ENCODE data around the gene SRPK2. TPM values are rescaled to one million over a fixed set of nuclear protein-coding genes. Genes with fewer than 3 reads are reported as not detected.
A peak's percentile ranks its signal among the peaks of the same experiment; 100 is the strongest.

SRPK2 gene
- total and polyA plus RNA-seq, 2 of the 8 experiments (the other 6 are each of a cell fraction or from before 2014, with no cell fraction given), result 10.0 to 47.1 TPM

DNA sequence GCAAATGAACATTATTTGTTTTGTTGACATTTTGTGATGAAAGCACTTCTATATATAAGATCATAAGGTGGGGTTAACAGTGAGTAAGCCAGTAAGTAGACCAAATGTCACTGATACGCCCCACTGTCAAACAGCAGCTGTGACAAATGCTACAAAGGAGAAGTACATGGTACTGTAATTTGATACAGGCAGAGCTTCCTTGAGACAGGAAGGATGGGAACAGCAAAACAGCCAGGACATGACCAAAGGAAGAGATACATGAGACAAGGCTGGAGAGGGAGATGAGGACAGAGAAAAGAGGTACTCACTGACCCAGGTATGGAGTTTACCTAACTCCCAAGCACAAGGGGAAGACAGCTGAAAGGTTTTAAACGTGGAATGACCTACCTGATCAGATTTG lies 127.0 kb downstream of the SRPK2 start:
- Histone ChIP-seq H3K4ac (replicated peaks; ENCODE audit: insufficient read length, low read depth, low read length) (no peak overlapping the region), H3K4me1 (replicated peaks in 1 of 4; ENCODE audit: control insufficient read depth in 3 of 4, insufficient read depth in 4 of 4, low read length in 3 of 4) (peaks cover 0 to 4% (median 1%) of the 10 kb centered on the region in 4 experiments; a peak in 2 of 7 replicates), H2BK120ac (replicated peaks; ENCODE audit: low read depth, low read length) (no peak overlapping the region), H4K5ac (ENCODE audit: insufficient read length, low read depth, low read length) (no peak overlapping the region), H2BK15ac (ENCODE audit: low read length) (no peak overlapping the region), H2BK12ac (ENCODE audit: low read depth, low read length) (no peak overlapping the region), H3K23me2 (ENCODE audit: low read depth, low read length) (no peaks in the 10 kb centered on the region), H3K36me3 (ENCODE audit: control insufficient read depth in 2 of 4, insufficient read depth in 4 of 4, low read length in 3 of 4) (no peaks in the 10 kb centered on the region), H3K9ac (replicated peaks in 1 of 4; ENCODE audit: extremely low read depth in 1 of 4, low read depth in 3 of 4, low read length in 3 of 4) (no peak overlapping the region), H3K9me3 (ENCODE audit: insufficient read depth in 2 of 2, low read depth in 1 of 2, low read length in 1 of 2) (no peaks in the 10 kb centered on the region), H4K20me1 (replicated peaks in 1 of 2; ENCODE audit: control insufficient read depth in 1 of 2, insufficient read depth in 2 of 2, low read length in 2 of 2) (no peaks in the 10 kb centered on the region), H2AFZ (ENCODE audit: low read length) (no peak overlapping the region), H3K14ac (ENCODE audit: insufficient read length) (no peak overlapping the region), H3K4me2 (ENCODE audit: insufficient read depth in 1 of 2, low read depth in 2 of 2, low read length in 2 of 2) (no peak overlapping the region; a peak in 1 of 4 replicates), H3K79me1 (ENCODE audit: low read depth, low read length) (0 out of 2 replicates have a peak, but pooled peaks cover 2% of the 10 kb centered on the region), H3K56ac (replicated peaks; ENCODE audit: insufficient read length, low read depth, low read length) (no peak overlapping the region), H2BK5ac (ENCODE audit: low read depth, low read length) (no peak overlapping the region), H3K18ac (ENCODE audit: extremely low read depth, low read length) (no peak overlapping the region), H4K91ac (replicated peaks; ENCODE audit: insufficient read length, low read length) (no peak overlapping the region), H2AK5ac (ENCODE audit: low read depth, low read length) (0 out of 2 replicates have a peak overlapping the region, but pooled peaks have one; percentile 4), H3K27me3 (replicated peaks in 1 of 4; ENCODE audit: control insufficient read depth in 3 of 4, extremely low read depth in 1 of 4, insufficient read depth in 3 of 4, low read length in 3 of 4) (no peaks in the 10 kb centered on the region), H3K23ac (ENCODE audit: insufficient read length) (no peak overlapping the region), H3K79me2 (ENCODE audit: control insufficient read depth in 1 of 2, insufficient read depth in 2 of 2, low read length in 2 of 2) (peaks cover 0 to 53% of the 10 kb centered on the region in 2 experiments; a peak in 3 of 4 replicates), H3K27ac (ENCODE audit: low read depth, low read length) (no peak overlapping the region), H4K8ac (ENCODE audit: extremely low read depth, insufficient read depth, low read length) (no peak overlapping the region), H3K4me3 (ENCODE audit: extremely low read depth in 1 of 4, insufficient read depth in 2 of 4, low read depth in 3 of 4, low read length in 4 of 4) (no peak overlapping the region), H2BK20ac (ENCODE audit: low read length) (no peak overlapping the region)
- WGBS, 2 experiments (ENCODE audit: extremely low coverage in 1 of 2, insufficient coverage in 1 of 2, insufficient read length in 1 of 2, insufficient replicate concordance in 2 of 2, low coverage in 1 of 2, low lambda C conversion rate in 2 of 2, missing lambda C conversion rate in 1 of 2), result 73% methylated on average over 2 of the region's 2 CpGs; no CpG with 5 or more reads in 1 of the 2 experiments
- ChIA-PET POLR2A (ENCODE audit: partially characterized antibody) (no interaction called here), CTCF (ENCODE audit: partially characterized antibody) (interaction anchor here (0.7 to 1.1 kb wide), 4 partner anchors 15 to 126 kb away, joined by 3 read pairs; no protein-coding TSS in a partner anchor)
- DNase-seq (ENCODE audit: low read depth in 1 of 2, low spot score in 2 of 2) (no peak), FAIRE-seq (no peak)
- TF ChIP-seq KDM1A (IDR thresholded peaks at IDR 0.05; ENCODE audit: borderline replicate concordance, low read length), result no peak
- no peak for TF ChIP-seq TEAD4 (IDR thresholded peaks at IDR 0.05; ENCODE audit: low read depth, low read length)
- no peak for TF ChIP-seq BRCA1 (IDR thresholded peaks at IDR 0.05; ENCODE audit: low read depth, low read length)
- TF ChIP-seq KDM5A (IDR thresholded peaks at IDR 0.05; ENCODE audit: low read length), result no peak
- TF ChIP-seq EGR1 (IDR thresholded peaks at IDR 0.05; ENCODE audit: borderline replicate concordance, low read depth, low read length), result no peak
- no peak for TF ChIP-seq YY1 (IDR thresholded peaks at IDR 0.05; ENCODE audit: low read depth, low read length)
- TF ChIP-seq, protein P1, sequence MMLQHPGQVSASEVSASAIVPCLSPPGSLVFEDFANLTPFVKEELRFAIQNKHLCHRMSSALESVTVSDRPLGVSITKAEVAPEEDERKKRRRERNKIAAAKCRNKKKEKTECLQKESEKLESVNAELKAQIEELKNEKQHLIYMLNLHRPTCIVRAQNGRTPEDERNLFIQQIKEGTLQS (IDR thresholded peaks at IDR 0.05; ENCODE audit: insufficient read depth, low read depth, low read length), result no peak
- no peak for TF ChIP-seq SP2 (IDR thresholded peaks at IDR 0.05; ENCODE audit: low read length)
- no peak for TF ChIP-seq FOSL1 (IDR thresholded peaks at IDR 0.05; ENCODE audit: insufficient read depth, low read depth, low read length)
- TF ChIP-seq, protein P2, sequence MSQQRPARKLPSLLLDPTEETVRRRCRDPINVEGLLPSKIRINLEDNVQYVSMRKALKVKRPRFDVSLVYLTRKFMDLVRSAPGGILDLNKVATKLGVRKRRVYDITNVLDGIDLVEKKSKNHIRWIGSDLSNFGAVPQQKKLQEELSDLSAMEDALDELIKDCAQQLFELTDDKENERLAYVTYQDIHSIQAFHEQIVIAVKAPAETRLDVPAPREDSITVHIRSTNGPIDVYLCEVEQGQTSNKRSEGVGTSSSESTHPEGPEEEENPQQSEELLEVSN (IDR thresholded peaks at IDR 0.05), result no peak
- no peak for TF ChIP-seq SIX5 (IDR thresholded peaks at IDR 0.05; ENCODE audit: low read depth, low read length)
- no peak for TF ChIP-seq KDM4A (IDR thresholded peaks at IDR 0.05; ENCODE audit: low read depth, low read length, severe bottlenecking)
- TF ChIP-seq, protein P3, sequence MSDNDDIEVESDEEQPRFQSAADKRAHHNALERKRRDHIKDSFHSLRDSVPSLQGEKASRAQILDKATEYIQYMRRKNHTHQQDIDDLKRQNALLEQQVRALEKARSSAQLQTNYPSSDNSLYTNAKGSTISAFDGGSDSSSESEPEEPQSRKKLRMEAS (IDR thresholded peaks at IDR 0.05), result no peak
- no peak for TF ChIP-seq BACH1 (IDR thresholded peaks at IDR 0.05; ENCODE audit: low read length)
